MM.1S (cell line): ENCODE results near the gene IMPA2.

Source experiments
- EZH2 ChIP-seq: fragments of 300-600 bp; sonication (generic); optimal IDR thresholded peaks from 2 replicates; pipeline ENCODE3; 2017; ENCODE audit warnings: low read depth, mild to moderate bottlenecking, antibody characterized with exemption, low read length, mixed read lengths
- EZH2phosphoT487 ChIP-seq: fragments of 300-600 bp; sonication (generic); IDR thresholded peaks from 2 replicates; pipeline ENCODE4 v1.6.1; 2018; ENCODE audit warnings: antibody characterized with exemption, low read length
- TF ChIP-seq, protein P1 (sequence below): fragments of 300-600 bp; sonication (generic); IDR thresholded peaks from 2 replicates; pipeline ENCODE4 v1.5.1; 2016; ENCODE audit warnings: antibody characterized with exemption, low read length, mixed read lengths

- TF ChIP-seq EZH2phosphoT487 (no peak), EZH2 (no peak)
- TF ChIP-seq, protein P1, sequence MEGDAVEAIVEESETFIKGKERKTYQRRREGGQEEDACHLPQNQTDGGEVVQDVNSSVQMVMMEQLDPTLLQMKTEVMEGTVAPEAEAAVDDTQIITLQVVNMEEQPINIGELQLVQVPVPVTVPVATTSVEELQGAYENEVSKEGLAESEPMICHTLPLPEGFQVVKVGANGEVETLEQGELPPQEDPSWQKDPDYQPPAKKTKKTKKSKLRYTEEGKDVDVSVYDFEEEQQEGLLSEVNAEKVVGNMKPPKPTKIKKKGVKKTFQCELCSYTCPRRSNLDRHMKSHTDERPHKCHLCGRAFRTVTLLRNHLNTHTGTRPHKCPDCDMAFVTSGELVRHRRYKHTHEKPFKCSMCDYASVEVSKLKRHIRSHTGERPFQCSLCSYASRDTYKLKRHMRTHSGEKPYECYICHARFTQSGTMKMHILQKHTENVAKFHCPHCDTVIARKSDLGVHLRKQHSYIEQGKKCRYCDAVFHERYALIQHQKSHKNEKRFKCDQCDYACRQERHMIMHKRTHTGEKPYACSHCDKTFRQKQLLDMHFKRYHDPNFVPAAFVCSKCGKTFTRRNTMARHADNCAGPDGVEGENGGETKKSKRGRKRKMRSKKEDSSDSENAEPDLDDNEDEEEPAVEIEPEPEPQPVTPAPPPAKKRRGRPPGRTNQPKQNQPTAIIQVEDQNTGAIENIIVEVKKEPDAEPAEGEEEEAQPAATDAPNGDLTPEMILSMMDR, result no peak
Measured at GRCh38 chr18:11990539-11990938, 9.2 kb downstream of the IMPA2 start.
